Muscle layer of colon (tissue), 2 donors: ENCODE results near the gene TMEM220.
"Not testable (repeated sequence)": the region's sequence is repeated elsewhere in the genome, so short reads cannot be mapped to it uniquely, and the experiment has no call there.

Experiments
- H3K27ac ChIP-seq: one replicate; pipeline ENCODE4 v1.7.0; 2013; ENCODE audit warnings: low read depth, mild to moderate bottlenecking, low read length, moderate library complexity
- H3K27me3 ChIP-seq, 2 donors: one replicate each; pipeline ENCODE4 v1.7.0; 2013; ENCODE audit warnings: low read length in 2 of 2, mild to moderate bottlenecking in 2 of 2; ENCODE audit not compliant: insufficient read depth in 2 of 2, control insufficient read depth in 1 of 2
- H3K36me3 ChIP-seq: one replicate; pipeline ENCODE4 v1.7.0; 2013; ENCODE audit warnings: mild to moderate bottlenecking, low read length; ENCODE audit not compliant: insufficient read depth
- H3K4me1 ChIP-seq: one replicate; pipeline ENCODE4 v1.7.0; 2013; ENCODE audit warnings: mild to moderate bottlenecking, low read length; ENCODE audit not compliant: insufficient read depth
- H3K4me3 ChIP-seq, 2 donors: one replicate each; pipeline ENCODE4 v1.7.0; 2013; ENCODE audit warnings: low read length in 2 of 2, low read depth in 1 of 2, mild to moderate bottlenecking in 1 of 2, moderate library complexity in 1 of 2
- H3K9ac ChIP-seq: one replicate; pipeline ENCODE4 v1.7.0; 2013; ENCODE audit warnings: low read length
- H3K9me3 ChIP-seq: one replicate; pipeline ENCODE4 v1.7.0; 2013; ENCODE audit warnings: mild to moderate bottlenecking, low read length
- donor health status: abdominal sarcoma.
- donor health status: Adenocarcinoma of cecum.

The TMEM220 gene

GRCh38 chr17:10724546-10725195, 5.2 kb downstream of the TMEM220 start:
- Histone ChIP-seq H3K4me1 (peaks cover 4% of the 10 kb centered on the region), H3K4me3 (no peak overlapping the region), H3K9me3 (no peaks in the 10 kb centered on the region), H3K27me3 (no peaks in the 10 kb centered on the region), H3K9ac (no peak overlapping the region), H3K36me3 (peaks cover 16% of the 10 kb centered on the region), H3K27ac (no peak overlapping the region)

GRCh38 chr17:10718547-10718946, 11.3 kb downstream of the TMEM220 start:
- no peak overlapping the region for H3K27ac ChIP-seq
- H3K36me3 ChIP-seq, result peaks cover under 1% of the 10 kb centered on the region
- no peak overlapping the region for H3K9ac ChIP-seq
- H3K27me3 ChIP-seq, result no peaks in the 10 kb centered on the region
- no peak overlapping the region for H3K4me3 ChIP-seq
- H3K4me1 ChIP-seq, result no peaks in the 10 kb centered on the region
- H3K9me3 ChIP-seq, result no peaks in the 10 kb centered on the region

GRCh38 chr17:10716218-10716617, 13.6 kb downstream of the TMEM220 start:
- H3K9me3 ChIP-seq, result no peaks in the 10 kb centered on the region
- H3K36me3 ChIP-seq, result peaks cover 16% of the 10 kb centered on the region
- no peak overlapping the region for H3K4me3 ChIP-seq
- H3K27ac ChIP-seq, result no peak overlapping the region
- no peaks in the 10 kb centered on the region for H3K27me3 ChIP-seq
- H3K4me1 ChIP-seq, result no peaks in the 10 kb centered on the region
- no peak overlapping the region for H3K9ac ChIP-seq

GRCh38 chr17:10713318-10713717, 16.5 kb downstream of the TMEM220 start:
- H3K9ac ChIP-seq, result no peak overlapping the region
- H3K4me1 ChIP-seq, result no peaks in the 10 kb centered on the region
- H3K36me3 ChIP-seq, result peaks cover 43% of the 10 kb centered on the region
- no peaks in the 10 kb centered on the region for H3K27me3 ChIP-seq
- H3K9me3 ChIP-seq, result no peaks in the 10 kb centered on the region
- H3K27ac ChIP-seq, result no peak overlapping the region
- H3K4me3 ChIP-seq, result no peak overlapping the region

- Histone ChIP-seq H3K9ac (no peak overlapping the region), H3K9me3 (no peaks in the 10 kb centered on the region), H3K27me3 (no peaks in the 10 kb centered on the region), H3K36me3 (peaks cover 51% of the 10 kb centered on the region), H3K27ac (no peak overlapping the region), H3K4me1 (no peaks in the 10 kb centered on the region), H3K4me3 (no peak overlapping the region)
Observed at GRCh38 chr17:10705727-10706126, 24.1 kb downstream of the TMEM220 start.

- no peaks in the 10 kb centered on the region for H3K27me3 ChIP-seq
- no peak overlapping the region for H3K4me3 ChIP-seq
- H3K9me3 ChIP-seq, result no peaks in the 10 kb centered on the region
- peaks cover 25% of the 10 kb centered on the region for H3K36me3 ChIP-seq
- no peak overlapping the region for H3K27ac ChIP-seq
- peaks cover 6% of the 10 kb centered on the region for H3K4me1 ChIP-seq
- no peak overlapping the region for H3K9ac ChIP-seq
Observed at GRCh38 chr17:10702574-10702973, 27.2 kb downstream of the TMEM220 start.

GRCh38 chr17:10699856-10700255, 30.0 kb downstream of the TMEM220 start:
- no peaks in the 10 kb centered on the region for H3K27me3 ChIP-seq
- no peaks in the 10 kb centered on the region for H3K9me3 ChIP-seq
- peaks cover 12% of the 10 kb centered on the region for H3K4me1 ChIP-seq
- H3K36me3 ChIP-seq, result peaks cover 7% of the 10 kb centered on the region
- H3K9ac ChIP-seq, result no peak overlapping the region
- H3K4me3 ChIP-seq, result no peak overlapping the region
- H3K27ac ChIP-seq, result no peak overlapping the region

- H3K4me1 ChIP-seq, result peaks cover 12% of the 10 kb centered on the region
- H3K9me3 ChIP-seq, result no peaks in the 10 kb centered on the region
- H3K36me3 ChIP-seq, result peaks cover 8% of the 10 kb centered on the region
- H3K27ac ChIP-seq, result peak overlapping the region; percentile 85
- H3K9ac ChIP-seq, result peak overlapping the region; percentile 83
- no peaks in the 10 kb centered on the region for H3K27me3 ChIP-seq
- peak overlapping the region; percentile 72 to 93 for H3K4me3 ChIP-seq
Observed at GRCh38 chr17:10698096-10698818, 31.6 kb downstream of the TMEM220 start.

GRCh38 chr17:10697092-10698081, 32.4 kb downstream of the TMEM220 start, which contains the start of the genes ADPRM and SCO1:
ADPRM (plus strand) TSS chr17:10697594; CDS start chr17:10704927, 7,333 bp downstream.
SCO1 (minus strand) TSS chr17:10697533; CDS start chr17:10697507, 26 bp downstream.
- H3K4me3 ChIP-seq, result peak within 1 kb of the TSS; percentile 72 to 93
- peak within 1 kb of the TSS; percentile 83 for H3K9ac ChIP-seq
- peaks cover 17% of the 10 kb centered on the region for H3K36me3 ChIP-seq
- H3K27me3 ChIP-seq, result no peaks in the 10 kb centered on the region
- H3K9me3 ChIP-seq, result no peaks in the 10 kb centered on the region
- peak within 1 kb of the TSS; percentile 85 for H3K27ac ChIP-seq
- H3K4me1 ChIP-seq, result peaks cover 12% of the 10 kb centered on the region

- not testable (repeated sequence) for H3K4me3 ChIP-seq, H3K27me3 ChIP-seq, H3K9ac ChIP-seq, H3K9me3 ChIP-seq, H3K27ac ChIP-seq
- H3K4me1 ChIP-seq, result peaks cover 12% of the 10 kb centered on the region
- peaks cover 31% of the 10 kb centered on the region for H3K36me3 ChIP-seq
Observed at GRCh38 chr17:10695875-10696407, 33.9 kb downstream of the TMEM220 start.

GRCh38 chr17:10687499-10687898, 42.3 kb downstream of the TMEM220 start:
- H3K9ac ChIP-seq, result no peak overlapping the region
- H3K27me3 ChIP-seq, result no peaks in the 10 kb centered on the region
- H3K36me3 ChIP-seq, result peaks cover 59% of the 10 kb centered on the region
- no peak overlapping the region for H3K27ac ChIP-seq
- H3K4me1 ChIP-seq, result no peaks in the 10 kb centered on the region
- H3K9me3 ChIP-seq, result no peaks in the 10 kb centered on the region
- no peak overlapping the region for H3K4me3 ChIP-seq
